H1 (cell line): Measurements from ENCODE around the gene NGEF. TPM values are rescaled to one million over a fixed set of nuclear protein-coding genes. Genes with fewer than 3 reads are reported as not detected.

Experiments used
- EGR1 ChIP-seq: IDR thresholded peaks from 2 replicates; pipeline ENCODE4 v1.6.1; 2011; ENCODE audit warnings: low read depth, low read length, borderline replicate concordance
- EZH2 ChIP-seq: fragments of 200-600 bp; sonication (generic); IDR thresholded peaks from 2 replicates; pipeline ENCODE4 v1.7.1; 2012; ENCODE audit warnings: low read depth, mild to moderate bottlenecking, moderate library complexity, low read length, inconsistent platforms; ENCODE audit not compliant: severe bottlenecking
- POLR2A ChIP-seq, 2 experiments: IDR thresholded peaks; 1 replicate in 1 of 2; 2 replicates in 1 of 2; pipeline ENCODE4 v1.6.1; 2011; ENCODE audit warnings: low read depth in 2 of 2, low read length in 2 of 2, mild to moderate bottlenecking in 2 of 2; ENCODE audit errors: control extremely low read depth in 1 of 2
- SP2 ChIP-seq: IDR thresholded peaks from 2 replicates; pipeline ENCODE4 v1.6.1; 2012; ENCODE audit warnings: mild to moderate bottlenecking, low read length, inconsistent platforms
- TAF1 ChIP-seq: IDR thresholded peaks from 2 replicates; pipeline ENCODE4 v1.6.1; 2011; ENCODE audit warnings: mild to moderate bottlenecking, low read depth, low read length
- polyA plus RNA-seq, 7 experiments: library from polyadenylated mRNA; depleted of rRNA in 3 of 7; stranded (reverse) in 5 of 7; unstranded in 2 of 7; fragments of >200 nt in 5 of 7; fragments of 200-250 nt in 2 of 7; gene quantifications; 1 replicate in 5 of 7; 2 replicates in 1 of 7; 4 replicates in 1 of 7; pipeline versions ENCODE4 v1.2.1 to v1.2.3, GENCODE V29; 2011 to 2013; ENCODE audit warnings: missing spikeins in 2 of 7, mixed read lengths in 2 of 7
- total RNA-seq: library from RNA; stranded (reverse); fragmentation: NEBNext Ultra II Directional; extraction: Animal tissue kit (Norgen Biotek cat#: 25700); gene quantifications from 2 replicates; pipeline ENCODE4 v1.2.1, GENCODE V29; 2021
- TF ChIP-seq, protein P1 (sequence below): IDR thresholded peaks from 2 replicates; pipeline ENCODE4 v1.6.1; 2011; ENCODE audit warnings: low read depth, mild to moderate bottlenecking, low read length; ENCODE audit not compliant: insufficient read depth

The NGEF gene
- total and polyA plus RNA-seq, 2 of the 8 experiments (the other 6 are each of a cell fraction or from before 2014, with no cell fraction given), result 2.7 to 3.2 TPM

DNA sequence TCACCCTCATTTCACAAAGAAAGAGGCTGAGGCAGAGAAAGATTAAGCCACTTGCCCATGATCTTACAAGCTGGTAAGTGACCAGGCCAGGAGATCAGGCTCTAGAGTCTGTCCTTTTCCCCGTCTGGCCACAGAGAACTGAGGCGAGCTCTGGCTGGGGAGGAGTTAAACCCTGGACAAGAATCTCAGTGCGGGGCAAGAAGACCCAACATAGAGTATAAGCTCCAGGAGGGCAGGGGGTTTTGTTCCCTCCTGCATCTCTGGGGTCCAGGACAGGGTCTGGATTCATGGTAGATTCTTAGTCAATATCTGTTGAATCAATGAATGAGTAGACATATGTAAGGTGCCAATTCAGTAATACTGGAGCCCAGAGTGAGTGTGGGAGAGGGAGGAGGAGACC, 34.1 kb upstream of the NGEF start (continued):
- TF ChIP-seq, protein P1, sequence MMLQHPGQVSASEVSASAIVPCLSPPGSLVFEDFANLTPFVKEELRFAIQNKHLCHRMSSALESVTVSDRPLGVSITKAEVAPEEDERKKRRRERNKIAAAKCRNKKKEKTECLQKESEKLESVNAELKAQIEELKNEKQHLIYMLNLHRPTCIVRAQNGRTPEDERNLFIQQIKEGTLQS, result no peak
- TF ChIP-seq EGR1, result no peak
- no peak for TF ChIP-seq SP2
- TF ChIP-seq POLR2A (IDR thresholded peaks at IDR 0.05; ENCODE audit: control extremely low read depth in 1 of 2, low read depth in 2 of 2, low read length in 2 of 2), result no peak
- no peak for TF ChIP-seq TAF1
- no peak for TF ChIP-seq EZH2
